T-helper 1 cell treated with Interleukin-12 subunit alpha and Interleukin-12 subunit beta and Interleukin-4 antibody, amounts not matched to agents 30 ng/mL and 1 ng/mL, for 36 hours (primary cell): Measurements from ENCODE around the gene PRSS50. TPM values are rescaled to one million over a fixed set of nuclear protein-coding genes. Genes with fewer than 3 reads are reported as not detected.

Experiments used
- intact Hi-C: fragments of 100-400 bp; cut with micrococcal nuclease; formaldehyde crosslinking; loops from one replicate; pipeline ENCODE4 v1.15.1; 2024
- total RNA-seq: library from RNA; stranded (reverse); gene quantifications from 2 replicates; pipeline ENCODE4 v1.2.3, GENCODE V29; 2022

PRSS50 gene
- total RNA-seq, 1 donor from 2014 or later = not detected

DNA sequence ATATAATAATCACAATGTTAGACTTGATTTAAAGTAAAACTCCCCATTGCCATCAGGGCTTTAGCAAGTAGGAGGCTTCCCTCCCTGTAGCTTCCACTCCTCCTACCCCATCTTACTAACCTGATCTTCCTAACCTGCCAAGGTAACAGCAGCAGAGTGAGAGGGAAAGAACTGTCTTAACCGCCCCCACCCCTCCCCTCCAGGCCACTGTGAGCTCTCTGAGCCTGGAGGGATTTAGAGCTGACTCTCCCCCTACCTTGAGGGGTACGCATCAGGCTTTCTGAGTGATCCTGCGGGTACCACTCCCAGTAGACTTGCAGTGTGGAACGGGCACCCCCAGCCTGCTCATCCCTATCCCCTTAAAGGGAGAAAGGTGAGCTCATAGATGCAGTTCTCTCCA, 11.4 kb upstream of the PRSS50 start:
- intact Hi-C loops = no loop called here

DNA sequence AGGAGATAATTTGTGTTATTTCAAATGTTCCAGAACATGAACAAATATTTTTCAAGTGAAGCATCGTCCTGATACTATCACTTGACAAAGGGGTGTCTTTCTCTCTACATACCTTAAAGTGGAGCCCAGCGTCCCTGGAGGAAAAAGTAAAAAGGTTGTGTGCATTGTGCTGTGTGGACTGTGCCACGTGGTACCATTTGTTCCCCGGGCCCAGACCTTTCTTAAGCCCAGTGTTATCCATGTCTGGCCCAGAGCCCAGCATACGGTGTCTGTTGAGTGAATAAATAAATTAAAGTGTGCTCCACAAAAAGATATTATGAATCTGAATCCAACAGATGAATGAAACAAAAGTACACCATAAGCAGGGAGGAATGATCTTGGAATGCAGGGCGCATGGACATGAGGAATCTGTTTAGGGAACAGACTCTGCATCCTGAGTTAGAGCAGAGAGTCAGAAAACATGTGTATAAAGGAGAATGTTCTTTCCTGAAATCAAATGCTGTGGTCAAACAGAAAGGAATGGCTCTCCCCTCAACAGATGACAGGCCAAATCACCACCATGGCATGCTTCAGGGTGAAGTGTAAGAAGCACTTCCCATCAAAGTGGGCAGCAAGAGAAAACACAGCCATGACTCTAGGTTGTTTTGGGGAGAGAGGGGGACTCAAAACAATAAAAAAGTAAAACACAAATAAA, 8.1 kb upstream of the PRSS50 start:
- intact Hi-C loops = no loop called here

DNA sequence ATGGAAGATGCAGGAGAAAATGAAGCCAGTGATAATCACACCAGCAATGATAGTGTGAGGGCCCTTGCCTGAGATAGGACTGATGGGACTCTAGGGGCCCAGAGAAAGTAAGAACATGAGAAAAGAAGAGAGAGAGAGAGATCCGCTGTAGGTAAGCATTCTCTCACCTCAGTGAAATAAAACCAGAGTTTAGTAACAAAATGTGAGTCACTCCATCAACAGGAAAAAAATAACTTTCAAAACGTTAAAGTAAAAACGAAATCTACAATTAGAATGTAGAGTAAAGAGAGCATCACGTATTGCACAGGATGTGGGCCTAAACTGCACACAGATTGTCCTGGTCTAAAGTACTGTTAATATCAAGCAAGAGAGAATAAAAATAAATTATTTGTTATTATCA, 6.8 kb upstream of the PRSS50 start:
- intact Hi-C loops = no loop called here

DNA sequence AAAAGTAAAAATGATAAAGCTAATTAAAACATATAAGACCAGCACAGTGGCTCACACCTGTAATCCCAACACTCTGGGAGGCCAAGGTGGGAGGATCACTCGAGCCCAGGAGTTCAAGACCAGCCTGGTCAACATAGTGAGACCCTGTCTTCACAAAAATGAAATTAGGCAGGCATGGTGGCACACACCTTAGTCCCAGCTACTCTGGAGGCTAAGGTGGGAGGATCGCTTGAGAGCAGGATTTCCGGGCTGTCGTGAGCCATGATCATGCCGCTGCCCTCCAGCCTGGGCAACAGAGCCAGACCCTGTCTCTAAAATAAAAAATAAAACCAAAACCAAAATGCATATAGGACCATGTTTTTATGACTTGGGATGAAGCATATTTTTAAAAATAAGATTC, 4.8 kb upstream of the PRSS50 start:
- intact Hi-C loops = no loop called here

DNA sequence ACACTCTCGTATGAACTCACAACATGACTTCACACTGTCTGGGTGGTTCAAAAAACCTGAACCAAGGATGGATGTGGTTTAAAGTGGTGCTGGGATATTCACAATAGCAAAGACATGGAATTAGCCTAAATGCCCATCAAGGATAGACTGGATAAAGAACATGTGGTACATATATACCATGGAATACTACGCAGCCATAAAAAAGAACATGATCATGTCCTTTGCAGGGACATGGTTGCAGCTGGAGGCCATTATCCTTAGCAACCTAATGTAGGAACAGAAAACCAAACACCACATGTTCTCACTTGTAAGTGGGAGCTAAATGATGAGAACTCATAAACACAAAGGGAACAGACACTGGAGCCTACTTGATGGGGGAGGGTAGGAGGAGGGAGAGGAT, 3.3 kb upstream of the PRSS50 start:
- intact Hi-C loops = no loop called here

DNA sequence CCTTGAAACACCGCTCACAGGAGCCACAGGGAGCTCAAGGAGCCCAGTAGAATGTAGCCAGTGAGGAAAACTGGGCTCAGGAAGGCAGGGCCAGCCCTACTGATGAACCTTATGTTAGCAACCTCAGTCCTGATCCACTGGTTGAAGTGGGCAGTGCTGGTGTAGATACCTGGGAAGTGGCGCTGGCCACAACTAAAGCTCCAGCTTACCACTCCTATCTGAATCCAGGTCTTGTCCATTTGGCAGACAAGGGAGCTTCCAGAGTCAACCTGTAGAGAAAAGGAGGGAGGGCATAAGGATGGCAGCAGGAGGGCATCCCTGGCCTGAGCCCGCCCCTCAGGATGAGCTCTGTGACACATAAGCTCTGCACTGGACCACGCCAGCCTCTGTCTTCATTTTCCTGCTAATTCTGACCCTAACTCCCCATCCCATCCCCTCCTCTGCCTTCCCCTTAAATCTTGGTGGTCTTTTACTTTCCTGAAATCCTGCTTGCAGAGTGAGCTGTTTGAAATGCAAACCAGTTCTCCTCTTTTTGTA, 2.1 kb upstream of the PRSS50 start:
- intact Hi-C loops = no loop called here

DNA sequence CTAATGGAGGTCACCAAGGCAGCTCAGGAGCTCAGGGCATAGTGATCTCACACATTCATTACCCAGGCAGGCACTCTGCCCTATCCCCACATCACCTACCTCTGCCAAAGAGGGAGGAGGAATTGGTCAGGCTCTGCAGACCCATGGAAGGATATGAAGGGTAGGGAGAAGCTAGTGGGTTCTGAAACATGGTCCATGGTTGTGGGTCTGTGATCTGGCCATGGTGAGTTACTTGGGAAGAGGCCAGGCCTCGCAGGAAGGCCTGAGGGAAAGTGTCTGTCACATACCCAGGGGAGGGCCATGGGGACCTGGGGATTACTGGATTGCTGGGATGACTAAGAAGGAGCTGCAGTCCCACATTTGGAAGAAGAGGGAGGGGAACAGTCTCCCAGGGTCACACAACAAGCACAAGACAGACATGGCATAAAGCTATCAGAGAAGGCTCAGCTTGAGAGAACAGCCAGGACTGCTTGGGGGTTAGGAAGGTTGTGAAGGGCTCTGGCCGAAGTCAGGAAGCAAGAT, 1.4 kb upstream of the PRSS50 start:
- intact Hi-C loops = no loop called here

DNA sequence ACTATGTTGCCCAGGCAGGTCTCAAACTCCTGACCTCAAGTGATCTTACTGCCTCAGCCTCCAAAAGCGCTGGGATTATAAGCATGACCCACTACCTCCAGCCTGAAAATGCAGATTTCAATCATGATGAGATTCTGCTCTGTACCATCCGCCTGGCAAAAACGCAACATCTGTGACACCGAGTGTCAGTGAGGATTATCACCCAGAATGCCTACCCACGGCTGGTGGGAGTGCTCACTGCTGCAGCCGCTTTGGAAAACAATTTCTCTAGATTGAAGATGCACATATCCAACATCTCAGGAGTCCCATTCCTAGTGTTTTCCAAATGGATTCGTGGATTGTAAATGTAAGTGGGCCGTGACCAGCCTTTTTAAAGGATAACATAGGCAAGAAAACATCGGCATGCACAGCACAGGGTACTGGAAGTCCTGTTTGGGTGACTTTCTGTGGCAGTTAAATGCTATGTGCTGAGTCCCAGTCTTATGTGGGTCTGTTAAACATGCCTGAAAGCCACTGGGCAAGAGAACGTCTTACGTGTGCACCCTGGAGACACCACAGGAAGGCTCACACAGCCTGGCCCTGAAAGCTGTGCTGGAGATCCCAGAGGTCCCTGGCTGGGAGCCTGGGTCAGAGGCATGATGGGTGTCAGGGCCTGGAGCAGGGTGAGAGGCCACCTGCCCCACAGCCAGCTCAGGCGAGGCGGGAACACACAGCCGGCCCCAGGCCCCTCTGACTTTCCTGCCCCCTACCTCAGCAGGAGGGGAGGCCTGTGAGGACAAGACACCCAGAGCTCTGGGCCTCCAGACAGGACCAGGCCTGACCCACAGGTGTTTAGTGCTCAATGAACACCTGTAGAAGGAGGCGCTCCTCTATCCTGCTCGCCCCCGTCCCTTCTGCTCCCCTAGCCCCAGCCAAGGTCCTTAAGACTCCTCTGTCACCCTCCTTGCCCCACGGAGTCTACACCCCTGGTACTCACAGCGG, 918 bp downstream of the PRSS50 start:
- intact Hi-C loops = no loop called here

DNA sequence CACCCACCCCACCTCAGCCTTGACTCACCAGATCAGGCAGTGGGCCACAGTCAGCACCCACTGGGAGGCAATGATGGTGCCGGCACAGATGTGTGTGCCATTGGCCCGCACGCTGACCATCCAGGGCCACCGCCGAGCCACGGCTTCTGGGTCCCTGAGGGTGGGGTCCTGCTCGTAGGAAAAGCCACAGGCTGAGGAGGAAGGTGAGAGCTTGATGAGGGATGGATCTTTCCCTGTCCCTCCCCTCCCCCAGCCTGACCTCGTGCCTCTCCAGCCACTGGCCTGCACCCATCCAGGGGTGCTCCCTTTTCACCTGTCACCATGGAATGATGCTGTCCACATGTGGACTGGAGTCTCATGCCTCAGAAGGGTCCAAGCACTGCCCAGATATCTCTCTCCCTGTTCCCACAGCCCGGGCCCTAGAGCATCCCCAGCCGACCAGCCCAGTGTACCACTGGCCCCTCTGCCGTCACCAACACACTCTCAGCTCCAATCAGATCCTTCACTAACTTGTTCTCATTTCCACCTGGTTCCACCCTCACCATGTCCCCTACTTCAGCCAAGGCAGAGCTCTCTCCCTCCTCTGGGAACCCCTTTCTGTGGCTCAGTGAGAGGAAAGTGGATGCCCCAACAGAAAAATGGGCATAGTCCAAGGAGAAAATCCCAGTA, 2.0 kb downstream of the PRSS50 start:
- intact Hi-C loops = no loop called here

DNA sequence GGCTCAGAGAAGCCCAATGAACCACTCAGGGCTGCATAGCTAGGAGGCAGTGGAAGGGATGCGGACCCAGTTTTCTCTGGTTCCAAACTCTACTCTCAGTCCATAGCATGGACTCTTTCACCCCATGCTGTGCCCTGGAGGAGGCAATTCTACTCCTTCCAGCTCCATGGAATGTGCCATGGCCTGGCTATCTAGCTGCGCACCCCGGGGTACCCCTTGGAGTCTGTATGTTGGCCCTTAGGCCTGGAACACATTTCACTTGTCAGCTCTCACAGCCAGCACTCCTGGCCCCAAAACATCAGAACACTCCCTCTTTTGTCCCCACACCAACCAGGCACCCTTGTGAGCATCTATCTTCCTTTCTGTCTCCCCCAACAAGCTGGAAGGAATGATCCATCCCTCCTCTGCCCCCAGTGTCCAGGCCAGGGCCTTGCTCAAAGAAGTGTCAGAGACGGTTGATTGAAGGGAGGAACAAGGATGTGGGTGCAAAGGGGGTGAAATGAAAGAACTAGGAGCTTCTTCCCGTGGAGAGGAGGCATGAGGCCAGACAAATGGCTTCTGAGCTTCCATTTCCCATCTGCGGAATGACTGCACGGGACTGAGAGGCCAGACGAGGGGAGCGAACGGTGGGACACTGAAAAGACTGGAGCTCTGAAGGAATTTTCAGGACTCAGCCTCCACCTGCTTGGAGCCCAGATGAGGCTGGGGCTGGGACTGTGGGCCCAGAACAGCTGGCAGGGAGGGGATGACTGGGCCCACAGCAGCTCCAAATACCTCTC, 2.8 kb downstream of the PRSS50 start:
- intact Hi-C loops = no loop called here

DNA sequence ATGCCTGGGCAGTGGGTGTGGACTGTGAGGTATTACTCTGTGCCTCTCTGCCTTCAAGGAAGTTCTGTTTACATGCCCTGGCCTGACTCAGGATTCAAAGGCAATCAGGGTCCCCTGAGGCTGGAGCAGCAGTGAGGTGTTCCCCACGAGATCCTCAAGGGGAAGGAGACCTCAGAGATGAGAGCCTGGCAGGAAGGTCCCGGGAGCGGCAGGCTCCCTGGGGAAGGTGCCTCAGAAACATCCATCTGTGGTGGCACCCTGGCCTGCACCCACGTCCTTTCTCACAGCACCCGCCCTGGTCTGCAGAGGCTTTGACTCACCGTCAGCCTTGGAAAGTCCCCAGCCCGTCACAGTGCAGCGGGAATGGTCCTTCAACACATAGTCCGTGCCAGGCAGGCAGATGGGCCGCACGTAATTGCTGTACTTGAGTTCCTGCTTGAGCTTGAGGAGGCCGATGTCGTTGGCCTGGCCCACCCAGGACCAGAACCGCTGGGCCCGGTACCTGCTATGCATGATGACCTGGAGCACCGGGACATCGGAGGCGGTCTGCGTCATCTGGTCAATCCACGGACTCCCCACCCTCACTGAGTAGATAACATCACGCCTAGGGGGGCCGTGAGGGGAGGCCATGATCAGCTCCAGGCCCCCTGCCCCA, 3.6 kb downstream of the PRSS50 start:
- intact Hi-C loops = no loop called here

DNA sequence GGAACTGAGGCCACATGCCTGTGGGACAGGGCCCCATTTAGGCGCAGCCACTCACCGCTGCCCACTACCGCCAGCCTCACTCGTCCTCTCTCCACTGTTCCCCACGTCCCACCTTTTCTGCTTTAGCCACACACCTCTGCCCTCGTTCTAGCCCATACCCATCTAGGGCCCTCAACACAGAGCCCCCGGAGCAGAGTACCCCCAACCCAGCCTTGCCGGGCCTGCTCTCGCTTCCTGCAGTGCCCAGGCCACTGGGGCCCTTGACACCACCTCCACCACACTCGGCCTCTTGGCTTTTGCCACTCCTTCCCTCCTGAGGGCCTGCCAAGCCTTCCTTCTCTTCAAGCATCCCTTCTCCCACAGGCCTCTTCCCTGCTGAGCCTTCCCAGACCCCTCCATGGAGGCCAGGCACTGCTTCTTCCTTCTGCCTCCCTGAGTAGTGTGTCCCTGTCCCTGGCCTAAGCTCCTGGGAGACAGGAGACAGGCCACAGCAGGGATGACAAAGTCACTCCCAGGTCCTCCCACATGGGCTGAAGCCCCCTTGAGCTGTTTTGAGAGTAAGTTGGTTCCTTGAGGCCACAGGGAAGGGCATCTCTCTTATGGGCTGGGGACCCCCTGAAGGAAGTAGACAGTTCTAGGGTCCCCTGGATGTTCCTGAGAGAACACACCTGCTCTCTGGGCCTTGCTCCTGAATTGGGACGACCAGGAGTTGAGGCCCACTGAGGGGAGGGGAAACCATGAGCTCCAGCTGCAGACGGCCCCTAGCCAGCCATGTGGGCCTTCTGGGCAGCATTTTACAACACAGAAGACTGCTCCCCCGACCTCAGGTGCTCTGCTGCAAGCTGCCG, 4.4 kb downstream of the PRSS50 start:
- intact Hi-C loops = no loop called here

DNA sequence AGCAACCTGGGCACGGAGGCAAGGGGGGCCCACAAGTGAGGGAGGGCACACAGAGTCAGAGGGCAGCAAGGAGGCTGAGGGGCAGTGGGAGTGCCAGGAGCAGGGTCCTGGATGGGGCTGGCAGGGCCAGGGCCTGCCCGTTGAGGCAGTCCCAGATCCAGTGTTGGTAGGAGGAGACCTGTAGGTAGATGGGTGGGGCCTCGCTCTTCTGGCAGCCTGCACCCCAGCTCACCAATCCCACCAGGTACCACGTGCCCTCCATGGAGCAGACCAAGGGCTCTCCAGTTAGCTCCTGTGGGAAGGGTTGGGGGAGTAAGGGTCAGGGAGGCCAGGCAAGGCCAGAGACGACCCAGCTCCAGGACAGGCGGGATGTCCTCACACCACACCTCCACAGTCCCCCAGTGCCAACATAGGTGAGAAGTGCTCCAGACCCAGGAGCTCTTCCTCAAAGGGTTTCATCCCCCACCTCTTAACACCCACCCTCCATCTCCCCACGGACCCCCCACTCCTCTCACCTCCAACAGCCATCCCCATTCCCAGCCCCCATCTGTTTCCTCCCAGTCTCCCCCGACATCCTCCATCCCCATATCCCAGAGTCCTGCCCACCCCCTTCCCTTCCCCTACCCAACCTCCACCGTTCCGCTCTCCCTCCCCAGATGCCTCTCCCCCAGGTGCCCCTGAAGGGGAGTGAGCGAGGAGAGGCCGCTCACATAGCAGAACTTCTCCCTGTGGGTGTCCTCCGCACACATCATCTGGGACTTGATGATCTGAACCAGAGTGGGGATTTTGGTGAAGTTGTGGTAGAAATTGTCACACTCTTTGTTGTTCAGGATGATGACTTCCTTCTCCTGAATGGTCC, 5.2 kb downstream of the PRSS50 start:
- intact Hi-C loops = no loop called here

DNA sequence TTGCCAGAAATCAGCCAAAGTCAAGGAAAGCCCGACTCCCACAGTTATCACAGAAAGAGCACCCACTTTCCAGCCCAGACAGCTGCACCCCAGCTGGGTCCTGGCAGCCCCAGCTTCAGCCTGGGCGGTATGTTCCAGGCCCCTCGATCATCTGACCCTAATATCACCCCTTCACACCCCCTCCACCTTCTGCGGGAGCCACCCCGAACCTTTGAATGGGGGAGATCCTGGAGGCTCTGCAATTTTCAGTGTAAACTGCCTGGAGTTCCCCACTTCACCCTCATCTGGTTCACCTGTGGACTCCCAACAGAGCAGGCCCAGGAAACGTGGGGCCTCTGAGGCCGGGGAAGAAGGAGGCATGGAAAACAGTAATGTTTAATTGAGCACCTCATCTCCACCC, 5.9 kb downstream of the PRSS50 start:
- intact Hi-C loops = no loop called here

DNA sequence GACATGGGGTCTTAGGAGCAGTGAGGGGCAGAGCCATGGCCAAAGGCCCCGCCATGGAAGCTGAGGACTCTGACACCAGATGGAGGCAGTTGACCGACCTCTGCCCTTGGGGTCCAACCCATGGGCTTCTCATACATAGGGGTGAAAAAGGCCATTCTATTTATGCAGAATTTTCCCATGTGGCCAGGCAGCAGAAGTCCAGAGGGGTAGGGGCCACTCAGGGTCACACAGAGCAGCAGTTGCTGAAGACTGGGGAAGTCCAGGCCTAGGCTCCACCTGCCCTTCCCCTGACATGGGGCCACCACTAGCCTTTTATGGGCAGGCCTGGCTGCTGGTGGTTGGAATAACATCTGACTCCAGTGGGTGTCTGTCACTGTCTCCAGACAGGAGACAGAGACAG, 6.4 kb downstream of the PRSS50 start:
- intact Hi-C loops = no loop called here

DNA sequence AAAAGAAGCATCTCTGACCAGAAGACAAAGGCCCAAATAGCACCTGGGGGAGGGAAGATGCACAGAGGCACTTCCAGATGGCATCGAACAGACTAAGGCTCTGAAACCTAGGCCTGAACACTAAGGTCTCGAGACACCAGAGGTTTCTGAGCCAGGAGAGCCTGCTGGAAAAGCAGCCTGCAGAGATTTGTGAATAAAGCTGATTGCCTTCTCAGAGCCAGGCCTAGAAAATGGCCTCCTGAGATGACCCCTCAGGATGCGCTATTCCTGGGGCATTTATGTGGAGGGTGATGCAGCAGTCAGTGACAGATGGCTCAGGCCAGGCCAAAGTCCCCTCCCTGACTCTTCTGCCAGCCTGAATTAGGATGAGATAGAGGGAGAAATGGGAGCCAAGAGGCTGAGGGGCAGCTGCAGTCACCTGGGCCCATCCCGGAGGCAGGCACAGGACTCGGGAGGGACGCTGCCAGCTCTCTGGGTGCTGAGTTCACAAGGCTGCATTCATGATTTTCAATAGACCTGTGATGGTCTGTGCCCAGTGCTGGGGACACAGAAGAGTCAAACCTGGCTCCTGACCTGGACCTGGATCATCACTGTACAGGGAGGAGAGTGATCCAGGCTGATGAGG, 6.9 kb downstream of the PRSS50 start:
- intact Hi-C loops = no loop called here

DNA sequence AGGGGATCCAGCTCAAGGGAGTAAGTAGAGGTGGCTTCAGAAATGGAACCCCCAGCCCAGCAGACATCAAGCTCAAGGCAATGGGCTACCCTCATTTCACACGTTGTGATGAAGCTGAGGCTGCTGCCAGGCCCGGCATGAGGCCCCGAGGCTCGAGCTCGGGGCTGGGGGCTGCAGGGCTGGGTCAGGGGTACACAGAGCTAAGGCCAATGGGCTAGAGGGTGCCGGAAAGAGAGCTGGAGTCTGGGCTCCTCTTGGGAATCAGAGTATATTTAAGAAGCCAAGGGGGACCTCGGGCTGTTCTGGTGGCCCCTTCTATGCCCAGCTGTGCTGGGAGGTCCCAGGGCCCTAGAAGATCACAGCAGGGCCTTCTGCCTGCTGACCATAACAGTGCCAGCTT, 7.4 kb downstream of the PRSS50 start:
- intact Hi-C loops = no loop called here

DNA sequence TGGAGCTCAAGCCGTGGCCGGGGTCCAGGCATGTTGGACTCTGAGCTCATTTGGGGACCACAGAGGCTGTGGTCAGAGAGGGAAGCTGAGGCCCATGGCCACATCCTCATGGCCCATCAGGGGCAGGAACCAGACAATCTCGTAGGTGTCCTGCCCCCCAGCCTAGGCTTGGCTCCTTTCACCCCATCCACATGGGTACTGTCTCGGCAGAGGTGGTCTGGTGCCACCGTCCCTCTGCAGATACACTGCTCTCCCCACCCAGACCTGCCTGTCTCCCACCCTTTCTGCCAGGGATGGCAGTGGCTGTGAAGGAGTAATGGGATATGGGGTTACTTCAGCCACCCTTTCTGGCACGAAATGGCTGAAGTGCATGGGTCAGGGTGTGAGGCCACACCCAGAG, 7.9 kb downstream of the PRSS50 start:
- intact Hi-C loops = loop anchor here (5.0 kb wide), 2 partner anchors 138 to 803 kb away; partner anchors contain the start of gene ELP6
